Measurements from ENCODE around the gene MYO16. TPM values are rescaled to one million over a fixed set of nuclear protein-coding genes. Genes with fewer than 3 reads are reported as not detected.

Gene MYO16
- total and polyA plus RNA-seq, 12 donors: 0.29 to 5.9 (median 1.4) TPM

DNA sequence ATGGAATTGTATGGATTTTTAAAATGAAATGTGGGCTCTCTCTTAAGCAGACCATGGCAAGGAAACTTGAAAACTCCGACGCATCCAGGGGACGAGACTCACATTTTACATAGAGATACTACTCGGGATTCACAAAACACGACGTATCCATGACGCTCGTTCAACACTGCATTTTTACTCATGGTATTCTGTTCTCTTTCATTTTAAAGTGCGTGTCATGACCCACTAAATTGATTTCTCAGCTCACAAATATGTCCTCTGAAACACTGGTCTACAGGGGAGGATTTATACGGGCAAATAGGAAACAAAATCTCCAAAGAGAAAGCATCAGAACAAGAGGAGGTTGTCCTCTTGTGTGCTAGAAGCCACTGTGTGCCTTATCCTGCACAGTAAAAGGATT is 523.5 kb downstream of the MYO16 start:
- no peak overlapping the region for H3K4me3 ChIP-seq
- no peaks in the 10 kb centered on the region for H3K9me3 ChIP-seq
- intact Hi-C loops (cut with DNase I): no loop called here
- 93 to 95% methylated on average over 10 of the region's 10 CpGs for WGBS, 2 donors
- H3K27me3 ChIP-seq: peaks cover 0 to 10% (median 0%) of the 10 kb centered on the region in 7 donors
- DNase-seq (no peak), ATAC-seq (no peak)
- TF ChIP-seq, protein P1, sequence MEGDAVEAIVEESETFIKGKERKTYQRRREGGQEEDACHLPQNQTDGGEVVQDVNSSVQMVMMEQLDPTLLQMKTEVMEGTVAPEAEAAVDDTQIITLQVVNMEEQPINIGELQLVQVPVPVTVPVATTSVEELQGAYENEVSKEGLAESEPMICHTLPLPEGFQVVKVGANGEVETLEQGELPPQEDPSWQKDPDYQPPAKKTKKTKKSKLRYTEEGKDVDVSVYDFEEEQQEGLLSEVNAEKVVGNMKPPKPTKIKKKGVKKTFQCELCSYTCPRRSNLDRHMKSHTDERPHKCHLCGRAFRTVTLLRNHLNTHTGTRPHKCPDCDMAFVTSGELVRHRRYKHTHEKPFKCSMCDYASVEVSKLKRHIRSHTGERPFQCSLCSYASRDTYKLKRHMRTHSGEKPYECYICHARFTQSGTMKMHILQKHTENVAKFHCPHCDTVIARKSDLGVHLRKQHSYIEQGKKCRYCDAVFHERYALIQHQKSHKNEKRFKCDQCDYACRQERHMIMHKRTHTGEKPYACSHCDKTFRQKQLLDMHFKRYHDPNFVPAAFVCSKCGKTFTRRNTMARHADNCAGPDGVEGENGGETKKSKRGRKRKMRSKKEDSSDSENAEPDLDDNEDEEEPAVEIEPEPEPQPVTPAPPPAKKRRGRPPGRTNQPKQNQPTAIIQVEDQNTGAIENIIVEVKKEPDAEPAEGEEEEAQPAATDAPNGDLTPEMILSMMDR (IDR thresholded peaks at IDR 0.05): no peak
- H3K27ac ChIP-seq: no peak overlapping the region
- H3K36me3 ChIP-seq: no peaks in the 10 kb centered on the region
- H3K4me1 ChIP-seq: peaks cover 0 to 19% (median 7%) of the 10 kb centered on the region in 9 donors

DNA sequence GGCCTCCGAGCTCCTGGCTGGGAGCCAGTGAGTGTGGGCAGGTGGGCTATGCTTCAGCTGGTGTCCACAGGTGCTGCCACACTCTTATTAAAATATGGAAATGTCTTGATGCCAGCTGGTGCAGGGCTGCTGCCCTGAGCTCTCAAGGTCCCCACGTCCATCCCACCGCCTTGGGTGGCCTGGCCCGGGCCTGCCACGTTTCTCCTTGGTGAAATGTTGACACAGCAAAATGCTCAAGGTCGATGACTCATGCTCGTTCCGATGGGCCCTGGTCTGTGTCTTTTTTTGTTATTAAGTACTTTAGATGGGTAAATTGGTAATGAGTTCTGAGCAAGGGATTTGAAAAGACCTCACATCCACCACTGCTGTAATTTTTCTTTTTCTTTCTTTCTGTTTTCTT is 524.7 kb downstream of the MYO16 start:
- Histone ChIP-seq H3K9me3 (no peaks in the 10 kb centered on the region), H3K4me3 (no peak overlapping the region), H3K4me1 (peaks cover 0 to 19% (median 7%) of the 10 kb centered on the region in 9 donors), H3K27me3 (peaks cover 0 to 10% (median 0%) of the 10 kb centered on the region in 7 donors), H3K36me3 (no peaks in the 10 kb centered on the region), H3K27ac (no peak overlapping the region)
- 58 to 66% methylated on average over 8 of the region's 8 CpGs for WGBS, 2 donors
- ATAC-seq (peak in 1 of 8 donors; percentile 35), DNase-seq (no peak)
- TF ChIP-seq, protein P1 (IDR thresholded peaks at IDR 0.05): no peak
- intact Hi-C loops (cut with DNase I): no loop called here

DNA sequence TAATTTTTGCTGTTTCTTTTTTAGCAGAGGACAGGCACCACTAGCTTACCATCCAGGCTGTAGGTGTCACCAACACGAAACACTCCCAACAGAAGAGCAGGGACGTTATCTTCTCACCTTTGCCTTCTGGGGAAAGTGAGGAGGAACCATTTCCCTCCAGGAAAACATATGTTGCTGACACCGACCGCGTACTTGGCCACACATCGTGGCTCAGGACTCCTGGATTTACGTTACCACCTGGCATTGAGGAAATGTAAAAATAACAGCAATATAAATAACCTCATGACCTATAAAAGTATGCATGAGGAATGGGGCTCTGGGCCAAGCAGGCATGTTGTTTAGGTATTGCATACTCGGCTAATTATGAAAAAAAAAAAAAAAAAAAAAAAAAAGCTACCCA is 525.1 kb downstream of the MYO16 start:
- DNase-seq (no peak), ATAC-seq (peak in 3 of 8 donors; percentile 27 to 30 (median 28))
- no peaks in the 10 kb centered on the region for H3K36me3 ChIP-seq
- H3K4me3 ChIP-seq: no peak overlapping the region
- intact Hi-C loops (cut with DNase I): no loop called here
- no peak overlapping the region for H3K27ac ChIP-seq
- 32 to 38% methylated on average over 8 of the region's 8 CpGs for WGBS, 2 donors
- peaks cover 0 to 10% (median 0%) of the 10 kb centered on the region in 7 donors for H3K27me3 ChIP-seq
- TF ChIP-seq, protein P1 (IDR thresholded peaks at IDR 0.05): no peak
- H3K4me1 ChIP-seq: peaks cover 0 to 19% (median 7%) of the 10 kb centered on the region in 9 donors
- no peaks in the 10 kb centered on the region for H3K9me3 ChIP-seq

DNA sequence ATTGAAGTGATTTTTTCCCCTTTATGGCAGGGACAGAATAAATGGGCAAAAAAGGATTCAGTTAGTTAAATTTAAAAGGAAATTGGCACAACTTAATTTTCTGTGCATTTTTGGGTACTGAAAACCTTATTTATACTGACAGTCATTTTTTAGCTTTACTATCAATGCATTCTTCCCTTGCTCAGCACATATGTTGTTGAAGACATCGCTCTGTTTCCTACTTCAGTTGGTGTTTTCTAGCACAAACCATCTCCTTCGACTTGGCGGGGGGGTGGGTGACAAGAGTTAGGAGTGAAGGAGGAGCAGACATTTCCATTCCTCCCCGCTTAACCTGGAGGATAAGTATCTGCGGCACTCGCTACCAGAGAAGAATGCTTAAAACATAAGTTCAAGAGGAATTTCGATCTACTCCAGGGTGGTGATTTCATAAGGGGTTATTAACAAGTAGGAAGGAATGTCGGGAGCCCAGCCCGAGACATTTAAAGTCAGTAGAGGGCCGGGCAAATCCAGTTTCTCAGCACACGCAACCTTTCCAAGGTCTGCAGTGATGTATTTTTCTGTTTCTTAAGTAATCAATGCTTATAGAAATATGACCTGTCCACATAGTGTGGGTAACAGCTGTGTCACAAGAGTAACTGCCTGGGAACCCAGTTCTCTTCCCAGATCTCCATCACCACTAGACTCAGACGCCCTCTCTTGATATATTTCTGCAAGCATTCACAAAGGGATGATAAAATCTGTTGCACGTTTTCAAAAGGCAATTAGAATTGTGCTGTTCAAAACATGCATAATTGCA is 525.8 kb downstream of the MYO16 start:
- ATAC-seq (no peak), DNase-seq (no peak)
- TF ChIP-seq, protein P1 (IDR thresholded peaks at IDR 0.05): no peak
- H3K4me1 ChIP-seq: peaks cover 0 to 19% (median 7%) of the 10 kb centered on the region in 9 donors
- no peaks in the 10 kb centered on the region for H3K9me3 ChIP-seq
- no peaks in the 10 kb centered on the region for H3K36me3 ChIP-seq
- H3K27ac ChIP-seq: no peak overlapping the region
- H3K4me3 ChIP-seq: no peak overlapping the region
- WGBS, 2 donors: 81 to 86% methylated on average over 13 of the region's 13 CpGs
- intact Hi-C loops (cut with DNase I): no loop called here
- H3K27me3 ChIP-seq: peaks cover 0 to 10% (median 0%) of the 10 kb centered on the region in 7 donors
